ENCODE data around the gene GPR32.

Gene GPR32

GRCh38 chr19:50790396-50790795 is 20.1 kb downstream of the GPR32 start, which contains the start of gene ACP4:
Gene ACP4, plus strand, starts transcription at chr19:50790415. Its CDS starts 0 bp downstream, at chr19:50790415.
- TF ChIP-seq CTCF (IDR thresholded peaks at IDR 0.05; ENCODE audit: extremely low read depth, insufficient read depth, missing control alignments): no peak
- DNase-seq (ENCODE audit: low spot score): no peak
- in situ Hi-C loops (cut with MboI; ENCODE audit: low pct_unique_long_range_greater_than_20kb, low sequenced_read_pairs, unreplicated experiment): loop anchor here (10.0 to 25.0 kb wide), 3 partner anchors 124 to 428 kb away; partner anchors contain the start of genes KLK4 and NAPSA

GRCh38 chr19:50790922-50791467 is 20.7 kb downstream of the GPR32 start:
- in situ Hi-C loops (cut with MboI; ENCODE audit: low pct_unique_long_range_greater_than_20kb, low sequenced_read_pairs, unreplicated experiment): loop anchor here (10.0 to 25.0 kb wide), 3 partner anchors 124 to 429 kb away; partner anchors contain the start of genes KLK4 and NAPSA
- TF ChIP-seq CTCF (IDR thresholded peaks at IDR 0.05; ENCODE audit: extremely low read depth, insufficient read depth, missing control alignments): no peak
- DNase-seq (ENCODE audit: low spot score): no peak

- no peak for TF ChIP-seq CTCF (IDR thresholded peaks at IDR 0.05; ENCODE audit: extremely low read depth, insufficient read depth, missing control alignments)
- DNase-seq (ENCODE audit: low spot score): no peak
- in situ Hi-C loops (cut with MboI; ENCODE audit: low pct_unique_long_range_greater_than_20kb, low sequenced_read_pairs, unreplicated experiment): loop anchor here (10.0 to 25.0 kb wide), 3 partner anchors 123 to 429 kb away; partner anchors contain the start of genes KLK4 and NAPSA
Measured at GRCh38 chr19:50791594-50792271, 21.5 kb downstream of the GPR32 start.

GRCh38 chr19:50792272-50793250 is 22.3 kb downstream of the GPR32 start:
- in situ Hi-C loops (cut with MboI; ENCODE audit: low pct_unique_long_range_greater_than_20kb, low sequenced_read_pairs, unreplicated experiment): loop anchor here (10.0 to 25.0 kb wide), 3 partner anchors 122 to 430 kb away; partner anchors contain the start of genes KLK4 and NAPSA
- DNase-seq (ENCODE audit: low spot score): no peak

GRCh38 chr19:50793558-50794065 is 23.3 kb downstream of the GPR32 start:
- no peak for DNase-seq (ENCODE audit: low spot score)
- in situ Hi-C loops (cut with MboI; ENCODE audit: low pct_unique_long_range_greater_than_20kb, low sequenced_read_pairs, unreplicated experiment): loop anchor here (10.0 to 25.0 kb wide), 3 partner anchors 121 to 431 kb away; partner anchors contain the start of genes KLK4 and NAPSA
- TF ChIP-seq CTCF (IDR thresholded peaks at IDR 0.05; ENCODE audit: extremely low read depth, insufficient read depth, missing control alignments): no peak

More at GRCh38 chr19:50792272-50793250, 22.3 kb downstream of the GPR32 start:
- TF ChIP-seq CTCF (IDR thresholded peaks at IDR 0.05; ENCODE audit: extremely low read depth, insufficient read depth, missing control alignments): no peak
